Skeletal muscle cell (primary cell): ENCODE measurements around the gene REP15.
"Not testable (repeated sequence)": the region's sequence is repeated elsewhere in the genome, so short reads cannot be mapped to it uniquely, and the experiment has no call there.

Source experiments
- DNase-seq: peaks from one replicate; pipeline ENCODE4 v3.0.0-alpha.2; 2010; ENCODE audit warnings: low read depth
- H3K4me3 ChIP-seq: 2 replicates; pipeline ENCODE4 v1.5.1; 2011; ENCODE audit warnings: low read depth, mild to moderate bottlenecking, control low read depth, low read length, moderate library complexity

Gene REP15, protein sequence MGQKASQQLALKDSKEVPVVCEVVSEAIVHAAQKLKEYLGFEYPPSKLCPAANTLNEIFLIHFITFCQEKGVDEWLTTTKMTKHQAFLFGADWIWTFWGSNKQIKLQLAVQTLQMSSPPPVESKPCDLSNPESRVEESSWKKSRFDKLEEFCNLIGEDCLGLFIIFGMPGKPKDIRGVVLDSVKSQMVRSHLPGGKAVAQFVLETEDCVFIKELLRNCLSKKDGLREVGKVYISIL

DNA sequence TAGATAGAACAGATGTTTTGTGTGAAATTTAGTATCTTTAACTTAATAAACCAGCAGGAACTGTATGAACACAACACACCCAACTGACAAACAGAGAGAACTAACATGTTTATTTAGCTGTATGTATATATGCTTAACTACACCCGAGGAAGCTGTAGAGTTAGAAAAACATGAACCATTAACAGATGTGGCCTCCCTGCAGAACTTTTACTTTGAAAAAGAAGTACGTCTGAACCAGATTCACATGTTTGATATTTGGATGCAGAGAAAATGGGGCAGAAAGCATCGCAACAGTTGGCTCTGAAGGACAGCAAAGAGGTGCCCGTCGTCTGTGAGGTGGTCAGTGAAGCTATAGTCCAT is at the start of gene REP15:
REP15 (plus strand) TSS at position 155 of the 360 bp plus-strand sequence; CDS start at position 271, 116 bp downstream.
- H3K4me3 ChIP-seq, result no peak within 1 kb of the TSS
- DNase-seq, result no peak

DNA sequence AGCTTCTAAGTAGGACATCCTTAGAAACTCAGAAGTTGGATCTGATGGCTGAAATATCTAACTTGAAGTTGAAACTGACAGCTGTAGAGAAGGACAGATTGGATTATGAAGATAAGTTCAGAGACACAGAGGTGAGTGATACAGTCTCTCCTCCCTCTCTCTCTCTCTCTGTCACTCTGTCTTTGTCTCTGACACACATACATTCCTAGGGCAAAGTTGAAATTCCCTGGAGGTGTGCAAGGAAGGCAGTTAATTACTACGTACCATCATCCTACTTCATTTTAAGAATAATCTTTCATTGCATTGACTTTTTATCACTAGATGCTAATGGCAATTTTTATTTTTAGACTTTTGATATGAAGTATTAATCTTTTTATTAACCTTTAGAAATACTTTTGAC is 46.2 kb upstream of the REP15 start:
- DNase-seq, result no peak
- no peak overlapping the region for H3K4me3 ChIP-seq

DNA sequence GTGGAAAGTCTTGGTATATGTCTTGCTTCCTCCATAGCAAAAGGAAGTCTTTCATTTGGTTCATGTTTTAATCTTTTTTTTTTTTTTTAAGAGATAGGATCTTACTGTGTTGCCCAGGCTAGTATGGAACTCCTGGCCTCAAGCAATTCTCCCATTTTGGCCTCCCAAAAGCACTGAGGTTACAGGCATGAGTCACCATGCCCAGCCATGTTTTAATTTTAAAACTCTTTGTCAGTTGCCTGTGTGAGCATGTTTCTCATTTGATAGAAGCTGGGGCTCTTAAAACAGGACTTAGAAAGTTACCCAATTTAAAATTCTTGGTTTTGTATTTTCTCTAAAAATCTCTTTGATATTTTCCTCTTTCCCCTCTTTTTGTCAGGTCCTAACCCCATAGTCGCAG is 45.0 kb upstream of the REP15 start:
- no peak overlapping the region for H3K4me3 ChIP-seq
- no peak for DNase-seq

DNA sequence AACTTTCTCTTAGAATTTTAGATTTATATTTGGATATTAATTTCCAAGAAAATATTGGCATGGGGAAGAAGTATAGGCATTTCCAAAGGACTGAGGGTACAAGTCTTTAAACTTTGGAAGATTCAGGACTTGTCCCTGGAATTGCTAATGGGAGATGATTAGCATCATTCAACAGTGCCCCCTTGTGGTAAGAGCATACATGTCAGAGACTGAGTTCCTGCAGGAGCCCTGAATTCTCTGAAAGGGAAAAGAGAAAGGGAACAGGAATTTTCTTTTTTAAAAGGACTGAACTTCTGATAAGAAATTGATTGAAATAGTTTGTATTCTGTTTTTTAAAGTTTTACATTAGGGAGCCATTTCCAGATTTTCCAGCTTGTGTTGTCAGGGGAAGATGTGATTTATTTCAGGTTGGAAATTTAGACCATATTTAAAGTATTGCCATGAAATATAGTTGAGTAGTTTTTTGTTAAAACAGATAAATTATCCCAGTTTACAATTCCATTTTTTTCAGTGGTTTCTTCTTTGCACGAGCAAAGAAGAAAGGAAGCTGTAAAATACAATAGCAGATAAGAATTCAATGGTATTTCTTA is 44.0 kb upstream of the REP15 start:
- peak; percentile 48 for DNase-seq
- H3K4me3 ChIP-seq, result no peak overlapping the region

DNA sequence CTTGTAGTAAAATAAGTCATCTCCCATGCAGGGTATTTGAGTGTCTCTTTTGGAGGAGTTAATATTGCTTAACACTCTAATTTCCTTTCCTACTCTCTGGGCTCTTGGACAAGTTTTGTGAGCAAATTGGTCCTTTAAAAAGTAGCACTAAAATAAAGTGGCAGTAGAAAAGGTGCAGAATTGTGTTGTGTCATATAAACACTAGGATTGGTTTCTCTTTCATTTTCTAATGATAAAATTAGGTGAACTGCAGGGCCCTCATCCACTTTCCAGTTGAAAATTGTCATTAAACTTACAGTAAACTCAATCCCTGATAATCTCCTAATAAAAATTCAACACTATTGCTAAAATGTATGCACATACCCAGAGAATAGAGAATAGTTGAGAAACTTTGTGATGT is 42.6 kb upstream of the REP15 start:
- H3K4me3 ChIP-seq, result no peak overlapping the region
- no peak for DNase-seq

DNA sequence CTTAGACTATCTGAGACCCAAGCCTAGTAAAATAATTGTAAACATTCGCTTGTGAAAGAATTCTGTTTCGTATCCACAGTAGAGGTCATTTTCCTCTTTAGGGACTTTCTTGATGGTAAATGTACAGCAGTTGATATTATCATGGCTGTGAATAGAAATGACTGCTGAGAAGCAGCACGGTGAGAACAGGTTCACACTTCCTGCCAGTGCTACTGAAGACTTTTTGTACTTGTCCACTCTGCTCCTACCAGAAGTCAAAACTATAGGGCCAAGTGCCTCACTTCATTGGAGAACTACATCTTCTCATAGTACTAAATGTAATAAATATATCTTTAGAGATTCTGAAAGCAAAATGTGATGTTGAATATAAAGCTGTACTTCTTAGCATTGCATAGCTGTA is 40.8 kb upstream of the REP15 start:
- DNase-seq, H3K4me3 ChIP-seq: not testable (repeated sequence)

DNA sequence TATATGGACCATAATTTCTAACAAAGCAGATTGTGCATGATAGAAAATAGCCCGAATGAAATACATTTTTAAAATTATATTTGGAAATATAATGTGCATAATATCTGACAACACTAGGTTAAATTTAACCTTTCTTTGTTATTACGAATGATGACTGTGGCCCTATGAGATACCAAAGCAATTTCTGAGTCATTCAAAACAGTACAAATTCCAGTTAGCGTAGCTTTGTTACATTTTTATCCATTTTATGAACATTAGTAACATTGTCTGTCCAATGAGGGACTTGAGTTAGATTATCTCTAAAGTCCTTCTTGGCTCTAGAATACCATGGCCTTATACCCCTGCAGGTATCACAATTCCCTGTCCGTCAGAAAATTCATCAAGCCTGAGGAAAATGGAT is 39.0 kb upstream of the REP15 start:
- H3K4me3 ChIP-seq, result no peak overlapping the region
- DNase-seq, result no peak

DNA sequence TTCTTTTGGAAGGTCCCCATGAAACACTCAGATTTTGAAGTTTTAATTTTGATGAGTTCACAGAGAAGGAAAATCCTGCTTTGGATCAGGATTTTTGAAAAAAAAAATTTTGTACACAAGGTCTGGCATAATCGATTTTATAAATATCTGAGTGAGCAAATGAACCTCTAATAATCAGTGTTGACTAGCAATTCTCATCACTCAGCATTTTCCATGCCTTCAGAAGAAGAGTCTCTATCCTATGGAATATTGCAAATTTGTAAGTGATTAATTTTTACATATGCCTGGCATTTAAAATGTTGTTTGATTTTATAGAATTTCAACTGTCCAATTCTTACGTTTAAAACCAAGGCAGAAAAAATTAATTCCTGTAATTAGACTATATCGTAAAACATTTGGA is 30.5 kb upstream of the REP15 start:
- H3K4me3 ChIP-seq, result no peak overlapping the region
- no peak for DNase-seq

DNA sequence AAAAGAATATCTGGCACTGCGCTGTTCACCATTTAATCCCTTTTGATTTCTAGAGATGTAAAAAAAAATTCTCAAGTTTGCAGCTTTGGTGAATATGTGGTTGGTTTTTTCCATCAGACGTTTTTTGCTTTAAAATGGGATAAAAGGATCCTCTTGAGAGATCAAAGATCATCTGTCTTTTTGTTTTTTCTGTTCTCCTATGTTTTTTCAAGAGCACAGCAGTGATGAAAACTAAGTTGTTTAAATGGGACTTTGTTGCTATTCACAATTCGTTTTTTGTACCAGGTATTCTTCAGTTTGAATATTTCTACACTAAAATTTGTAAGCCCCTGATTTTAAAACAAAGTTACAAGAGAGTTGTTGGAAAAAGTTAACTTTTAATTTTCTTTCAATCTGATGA is 29.7 kb upstream of the REP15 start:
- DNase-seq, result no peak
- H3K4me3 ChIP-seq, result no peak overlapping the region

DNA sequence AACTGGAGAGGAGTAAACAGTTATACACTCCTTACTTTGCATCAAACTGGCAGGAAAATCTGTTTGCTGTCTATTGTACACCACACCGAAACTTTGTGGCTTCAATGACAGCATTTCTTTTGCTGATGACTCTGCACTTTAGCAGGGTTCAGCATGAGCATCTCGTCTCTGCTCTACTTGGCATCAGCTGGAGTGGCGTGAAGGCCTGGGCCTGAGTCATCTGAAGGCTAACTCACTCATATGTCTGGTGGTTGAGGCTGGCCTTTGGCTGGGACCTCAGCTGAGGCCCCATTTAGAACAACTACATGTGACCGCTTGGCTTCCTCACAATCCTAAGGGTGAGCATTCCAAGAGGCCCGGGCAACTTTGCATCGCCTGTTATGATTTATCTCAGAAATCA is 28.7 kb upstream of the REP15 start:
- H3K4me3 ChIP-seq, result no peak overlapping the region
- DNase-seq, result peak; percentile 68

DNA sequence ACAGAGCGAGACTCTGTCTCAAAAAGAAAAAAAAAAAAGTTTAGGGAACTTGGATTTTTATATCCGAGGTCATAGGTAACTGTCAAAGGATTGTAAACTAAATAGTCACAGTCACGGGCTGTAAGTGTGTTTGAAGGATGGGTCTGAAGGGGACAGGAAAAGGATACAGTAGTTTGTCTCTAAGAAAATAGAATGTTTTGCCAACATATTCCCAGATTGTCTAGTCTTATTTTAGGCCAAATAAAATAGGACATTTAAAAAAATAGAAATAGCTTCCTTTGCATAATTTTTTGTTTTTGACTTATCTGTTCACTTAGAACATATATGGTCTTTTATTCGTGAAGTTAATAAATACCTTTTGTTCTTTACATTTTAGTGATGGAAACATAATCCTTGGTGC is 24.2 kb upstream of the REP15 start:
- H3K4me3 ChIP-seq, result no peak overlapping the region
- no peak for DNase-seq

DNA sequence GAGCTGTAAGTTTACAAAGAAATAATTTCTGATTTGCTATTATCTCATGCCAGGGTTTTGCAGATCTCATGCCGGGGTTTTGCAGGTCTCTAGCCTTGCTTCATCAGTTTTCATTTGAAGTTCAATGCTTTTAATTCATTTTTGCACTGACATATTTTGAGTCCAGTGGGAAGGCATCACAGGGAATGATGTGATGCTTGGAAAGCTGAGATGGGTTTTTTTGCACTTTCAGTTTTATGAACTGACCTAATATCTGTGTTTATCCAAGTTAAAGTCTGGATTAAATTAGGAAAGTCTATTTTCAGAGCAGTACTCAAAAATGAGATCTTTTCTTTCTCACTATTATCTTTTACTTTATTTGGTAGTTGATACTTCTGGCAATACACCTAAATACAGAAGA is 23.6 kb upstream of the REP15 start:
- no peak for DNase-seq
- H3K4me3 ChIP-seq, result no peak overlapping the region

DNA sequence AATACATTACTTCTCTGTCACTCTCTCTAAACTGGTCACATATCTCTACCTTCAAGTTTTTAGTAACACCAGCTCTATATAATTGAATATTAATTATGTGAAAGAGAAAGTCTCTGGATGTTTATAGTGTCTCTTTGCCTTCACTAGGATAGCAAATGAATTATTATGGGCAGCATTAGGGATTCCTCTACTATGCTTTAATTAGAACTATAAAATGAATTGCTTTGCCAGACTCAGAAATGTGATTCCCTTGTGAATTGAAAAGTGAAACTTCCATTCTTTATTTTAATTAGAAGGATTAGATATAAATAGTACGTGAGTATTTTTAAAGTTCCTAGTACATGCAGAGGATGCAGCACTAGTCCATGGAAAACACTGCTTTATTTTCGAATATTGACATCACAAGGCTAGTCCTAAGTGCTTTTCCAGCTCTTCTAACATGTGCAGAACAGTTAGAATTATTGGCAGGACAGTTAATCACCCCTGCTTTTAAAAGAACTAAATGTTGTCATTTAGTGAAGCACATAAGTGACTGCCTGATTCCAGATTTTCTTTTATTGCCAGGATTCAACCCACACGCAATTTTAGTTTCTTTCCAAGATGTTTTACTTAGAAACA is 23.0 kb upstream of the REP15 start:
- no peak overlapping the region for H3K4me3 ChIP-seq
- DNase-seq, result no peak

DNA sequence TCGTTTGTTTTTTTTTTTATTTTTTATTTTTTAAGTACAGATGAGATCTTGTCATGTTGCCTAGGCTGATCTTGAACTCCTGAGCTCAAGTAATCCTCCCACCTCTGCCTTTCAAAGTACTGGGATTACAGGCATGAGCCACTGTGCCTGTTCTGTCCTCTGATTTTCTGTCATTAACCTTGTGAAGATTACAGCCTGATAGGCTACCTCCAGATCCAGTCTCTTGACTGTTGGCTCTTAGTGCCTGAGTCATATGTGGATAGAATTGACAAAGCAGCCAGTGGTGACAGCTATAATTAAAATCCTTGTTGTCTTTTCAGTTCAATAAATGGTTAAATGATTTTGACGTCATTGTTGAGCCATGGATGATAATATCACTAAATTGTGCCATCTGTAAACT is 21.3 kb upstream of the REP15 start:
- H3K4me3 ChIP-seq, result no peak overlapping the region
- DNase-seq, result no peak

DNA sequence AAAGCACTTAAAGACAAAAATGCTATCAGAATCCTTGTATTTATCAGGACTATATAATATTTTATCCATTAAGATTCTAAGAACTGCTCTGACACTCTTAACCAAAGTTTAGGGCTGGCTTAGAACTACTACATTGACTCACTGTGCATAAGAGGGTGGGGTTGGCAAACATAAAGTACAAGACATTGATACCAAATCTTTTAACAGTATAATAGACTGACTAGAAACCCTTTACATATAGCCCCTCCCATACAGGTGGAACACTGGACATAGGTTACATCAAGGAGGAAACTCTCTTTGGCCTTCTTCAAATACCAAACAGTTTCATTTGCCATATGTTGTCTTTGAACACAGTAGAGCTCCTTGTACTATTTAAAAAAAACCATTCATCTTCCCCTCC is 15.6 kb upstream of the REP15 start:
- H3K4me3 ChIP-seq, result no peak overlapping the region
- no peak for DNase-seq

DNA sequence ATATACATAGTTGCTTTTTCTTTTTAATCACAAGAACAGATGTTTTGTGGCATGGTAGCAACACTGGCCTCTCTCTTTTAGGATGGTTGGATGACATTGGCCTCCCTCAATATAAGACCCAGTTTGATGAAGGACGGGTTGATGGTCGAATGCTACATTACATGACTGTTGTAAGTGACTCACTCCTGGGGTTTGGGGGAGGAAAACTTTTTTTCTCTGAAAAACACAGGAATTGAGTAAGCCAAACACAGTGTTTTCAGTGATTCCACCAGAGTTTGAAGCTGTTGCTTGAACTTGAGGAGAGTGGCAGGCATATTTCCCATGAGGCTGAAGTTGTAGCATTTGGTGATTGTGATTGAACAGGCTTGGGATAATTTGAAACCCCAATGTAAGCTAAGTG is 13.7 kb upstream of the REP15 start:
- no peak overlapping the region for H3K4me3 ChIP-seq
- DNase-seq, result no peak

DNA sequence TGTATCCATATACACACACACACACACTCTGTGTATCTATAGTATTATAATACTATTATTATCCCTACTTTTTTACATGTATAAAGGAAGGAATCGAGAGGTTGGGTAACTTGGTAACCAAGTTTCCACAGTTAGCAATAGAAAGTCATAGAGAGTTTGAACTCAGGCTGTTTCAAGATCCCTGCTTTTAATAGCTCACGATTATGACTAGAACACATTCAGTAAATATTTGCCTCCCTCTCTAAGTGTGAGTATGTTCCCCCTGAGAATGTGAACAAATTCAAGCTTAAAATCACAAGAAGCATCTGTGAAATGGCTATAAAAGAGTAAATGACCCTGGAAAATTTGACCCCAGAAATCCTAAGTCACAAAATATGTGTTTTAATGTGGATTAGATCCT is 11.0 kb upstream of the REP15 start:
- DNase-seq, result no peak
- H3K4me3 ChIP-seq, result no peak overlapping the region

DNA sequence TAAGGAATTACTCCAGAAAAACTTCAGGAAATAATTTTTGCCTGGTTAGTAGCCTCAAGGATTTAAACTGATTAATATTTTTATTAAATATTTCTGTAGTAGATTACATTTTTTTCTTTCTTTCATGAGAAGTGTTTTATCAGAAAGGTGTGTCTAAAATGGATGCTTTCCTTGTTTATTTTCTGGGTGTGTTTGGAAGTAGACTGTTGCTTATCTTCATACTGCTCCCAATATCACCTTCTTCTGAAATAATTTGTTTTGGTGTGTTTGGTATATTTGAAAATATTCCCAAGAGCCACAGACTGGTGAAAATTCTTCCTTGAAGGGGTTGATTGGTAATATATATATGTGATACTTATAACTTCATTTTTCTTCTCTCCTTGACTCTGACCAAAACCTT is 10.1 kb upstream of the REP15 start:
- no peak overlapping the region for H3K4me3 ChIP-seq
- DNase-seq, result no peak

DNA sequence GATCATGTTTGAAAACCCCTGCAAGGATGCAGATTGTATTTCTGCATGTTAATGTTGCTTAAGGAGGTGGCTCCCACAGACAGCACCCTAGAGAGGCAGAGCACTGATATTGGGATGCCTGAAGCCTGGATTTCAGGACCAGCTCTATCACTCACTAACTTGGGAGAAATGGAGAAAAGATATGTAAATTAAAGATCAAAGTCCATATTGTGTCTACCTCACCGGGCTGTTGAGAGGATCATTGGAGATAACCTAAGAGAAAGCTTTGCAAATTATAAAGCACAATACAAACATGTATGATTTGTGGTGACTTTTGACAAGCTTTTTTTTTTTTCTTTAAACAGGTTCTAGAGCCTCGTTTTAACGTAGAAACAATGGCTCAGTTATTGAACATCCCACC is 7.6 kb upstream of the REP15 start:
- DNase-seq, result no peak
- no peak overlapping the region for H3K4me3 ChIP-seq

DNA sequence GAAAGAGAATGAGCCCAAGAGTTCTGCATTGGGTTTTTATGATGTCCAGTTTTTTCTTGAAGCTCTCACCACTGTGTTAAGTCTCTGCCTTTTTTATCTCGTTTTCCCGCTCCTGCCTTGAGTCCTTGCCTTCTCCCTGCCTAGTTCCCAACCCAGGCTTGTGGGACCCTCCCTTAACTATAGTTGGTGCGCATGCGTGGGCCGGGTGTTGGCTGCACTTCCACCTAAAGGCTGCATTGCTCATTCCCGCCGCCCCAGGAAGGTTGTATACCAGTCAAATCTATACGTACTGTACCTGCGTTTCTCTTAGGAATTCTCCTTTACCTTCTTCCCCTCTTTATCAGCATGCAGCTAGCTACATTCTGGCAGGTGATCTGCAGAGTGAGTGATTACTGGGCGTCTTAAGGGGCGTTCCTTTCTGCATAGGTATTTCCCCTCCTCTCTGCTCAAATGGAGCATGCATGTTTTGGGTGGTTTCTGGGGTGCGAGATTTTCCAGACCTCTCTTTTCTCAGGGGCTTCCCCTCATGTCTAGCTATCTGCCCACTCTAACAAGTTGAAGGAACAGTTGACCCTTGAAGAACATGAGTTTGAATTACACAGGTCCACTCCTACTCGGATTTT is 6.6 kb upstream of the REP15 start:
- no peak overlapping the region for H3K4me3 ChIP-seq
- DNase-seq, result no peak

DNA sequence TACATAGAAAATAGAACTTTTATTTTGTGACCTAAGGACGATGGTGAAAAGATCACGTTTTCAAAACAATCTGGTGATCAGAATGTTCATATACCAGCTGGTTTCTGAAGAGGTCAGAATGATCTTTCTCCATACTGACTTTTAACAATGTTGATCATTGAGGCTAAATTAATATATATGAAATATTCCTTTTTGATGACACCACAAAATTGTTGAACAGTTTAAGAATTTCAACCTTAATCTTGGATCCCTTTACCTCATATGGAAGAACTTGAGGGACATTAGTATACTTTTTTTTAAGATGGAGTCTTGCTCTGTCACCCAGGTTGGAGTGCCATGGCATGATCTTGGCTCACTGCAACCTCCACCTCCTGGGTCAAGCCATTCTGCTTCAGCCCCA is 2.8 kb upstream of the REP15 start:
- H3K4me3 ChIP-seq, result no peak overlapping the region
- DNase-seq, result no peak
